Stimulated activated CD8-positive, alpha-beta memory T cell treated with anti-CD3 and anti-CD28 coated beads, Interleukin-15, amount 100 ng/mL, for 24 hours (primary cell): Measurements from ENCODE around the gene TPCN2.
"Not testable (repeated sequence)": the region's sequence is repeated elsewhere in the genome, so short reads cannot be mapped to it uniquely, and the experiment has no call there.

Source experiments
- DNase-seq: peaks from one replicate; pipeline ENCODE4 v3.0.0-alpha.2; 2020; ENCODE audit warnings: low read depth

TPCN2 gene

DNA sequence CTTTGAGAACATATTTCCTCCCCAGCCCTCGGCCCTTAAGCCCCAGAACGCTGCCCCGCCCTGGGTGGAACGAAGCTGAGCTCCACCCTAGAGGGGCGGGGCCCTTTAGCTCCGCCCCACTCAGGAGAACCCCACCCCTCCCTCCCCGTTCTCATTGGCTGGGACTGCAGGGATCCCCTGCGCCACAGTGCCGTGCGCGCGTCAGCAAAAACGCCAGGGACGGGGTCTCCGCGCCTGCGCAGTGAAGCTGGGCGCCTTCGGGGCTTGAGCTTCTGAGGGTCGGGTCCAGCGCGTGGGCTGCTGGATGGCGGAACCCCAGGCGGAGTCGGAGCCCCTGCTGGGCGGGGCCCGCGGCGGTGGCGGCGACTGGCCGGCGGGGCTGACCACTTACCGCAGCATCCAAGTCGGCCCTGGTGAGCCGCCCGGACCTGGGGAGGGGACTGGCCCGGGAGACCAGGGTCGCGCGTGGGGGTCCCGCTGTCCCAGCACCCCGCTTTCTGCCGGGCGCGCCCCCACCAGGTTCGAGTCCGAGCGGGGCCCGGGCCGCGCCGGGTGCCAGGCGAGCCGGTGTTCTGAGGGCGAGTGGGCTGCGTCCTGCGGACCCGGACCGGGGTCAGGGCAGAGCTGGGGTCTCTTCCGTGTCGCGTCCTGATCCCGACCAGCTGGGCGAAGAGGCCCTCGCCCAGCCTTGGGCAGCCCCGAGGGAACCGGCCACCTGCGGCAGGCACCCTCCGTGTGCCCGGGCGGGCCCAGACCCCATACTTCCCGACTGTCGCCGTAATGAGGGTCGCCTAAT lies at the start of gene TPCN2:
Gene TPCN2, plus strand, starts transcription at position 239 of the 796 bp plus-strand sequence. Its CDS starts 66 bp downstream, at position 305.
- peak; percentile 75 for DNase-seq

DNA sequence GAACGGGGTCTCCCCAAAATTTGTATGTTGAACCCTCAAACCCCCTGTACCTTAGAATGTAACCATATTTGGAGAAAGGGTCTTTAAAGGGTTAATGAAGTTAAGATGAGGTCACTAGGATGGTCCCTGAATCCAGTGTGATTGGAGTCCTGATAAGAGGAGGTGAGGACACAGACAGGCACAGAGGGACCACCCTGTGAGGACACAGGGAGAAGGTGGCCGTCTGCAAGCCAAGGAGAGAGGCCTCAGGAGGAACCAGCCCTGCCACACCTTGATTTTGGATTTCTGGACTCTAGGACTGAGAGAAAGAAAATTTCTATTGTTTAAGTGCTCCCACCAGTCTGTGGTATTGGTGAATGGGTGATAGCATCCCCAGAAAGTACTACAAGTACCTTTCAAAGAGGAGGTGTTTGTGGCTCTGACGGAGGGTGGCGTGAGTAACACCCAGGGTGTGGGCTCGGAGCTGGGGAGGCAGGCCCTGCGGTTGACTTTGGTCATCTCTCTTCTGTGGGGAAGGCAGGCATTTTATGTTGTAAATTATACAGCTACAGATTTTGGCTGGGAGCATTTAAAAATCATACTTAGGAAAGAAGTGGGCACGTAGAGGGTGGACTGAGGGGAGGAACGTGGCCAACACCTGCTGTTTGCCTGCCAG lies 49.5 kb upstream of the TPCN2 start:
- no peak for DNase-seq

DNA sequence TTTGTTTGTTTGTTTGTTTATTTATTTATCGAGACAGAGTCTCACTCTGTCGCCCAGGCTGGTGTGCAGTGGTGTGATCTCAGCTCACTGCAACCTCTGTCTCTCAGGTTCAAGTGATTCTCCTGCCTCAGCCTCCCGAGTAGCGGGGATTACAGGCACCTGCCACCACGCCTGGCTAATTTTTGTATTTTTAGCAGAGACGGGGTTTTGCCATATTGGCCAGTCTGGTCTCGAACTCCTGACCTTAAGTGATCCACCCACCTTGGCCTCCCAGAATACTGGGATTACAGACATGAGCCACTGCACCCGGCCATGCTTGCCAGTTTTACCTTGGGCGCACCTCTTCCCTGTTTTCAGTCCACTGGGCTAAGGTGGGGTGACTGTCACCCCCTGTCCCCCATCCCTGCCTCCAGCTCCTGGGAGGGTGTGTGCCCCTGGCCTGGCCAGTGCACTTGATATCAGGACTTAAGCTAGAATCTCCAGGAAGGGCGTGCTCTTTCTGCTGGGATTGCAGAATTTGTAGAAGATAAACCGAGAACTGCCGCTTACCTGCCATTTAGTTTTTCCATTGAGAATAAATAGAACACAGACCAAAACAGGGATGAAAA lies 48.9 kb upstream of the TPCN2 start:
- DNase-seq, result not testable (repeated sequence)

DNA sequence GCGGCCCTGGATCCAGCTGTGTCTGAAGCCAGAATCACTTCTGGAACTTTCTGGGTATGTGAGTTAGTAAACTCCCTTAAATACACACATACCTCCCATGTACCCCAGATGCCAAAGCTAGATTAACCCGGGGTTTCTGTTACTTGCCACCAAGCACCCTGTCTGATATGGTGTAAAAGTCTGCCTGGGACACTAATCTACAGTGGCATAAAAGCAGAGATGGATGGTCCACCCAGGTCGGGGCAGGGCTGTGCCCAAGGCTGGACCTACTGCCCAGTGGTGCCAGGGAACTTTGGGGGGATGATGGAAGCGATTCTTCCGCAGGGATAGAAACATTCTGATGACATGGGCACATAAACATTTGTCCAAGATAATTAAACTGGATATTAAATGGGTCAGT lies 48.3 kb upstream of the TPCN2 start:
- no peak for DNase-seq

DNA sequence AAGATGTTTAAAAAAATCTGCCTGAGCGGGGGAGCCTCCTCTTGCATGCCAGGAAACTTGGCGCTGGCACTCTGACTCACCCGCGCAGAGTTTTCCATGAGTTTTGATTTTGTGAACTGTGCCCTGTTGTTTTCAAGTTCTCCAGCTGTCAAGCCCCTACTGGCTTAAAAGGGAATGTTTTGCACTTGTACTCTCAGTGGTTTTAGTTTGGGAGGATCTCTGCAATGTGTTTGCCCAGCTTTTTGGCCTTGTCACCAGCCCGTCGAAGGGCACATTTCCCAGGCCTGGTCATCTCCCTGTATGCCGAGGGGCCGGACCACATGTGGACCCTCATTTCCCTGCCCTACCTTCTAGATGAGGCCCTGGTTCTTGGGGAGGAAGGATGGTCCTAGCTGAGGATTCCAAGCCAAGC lies 47.9 kb upstream of the TPCN2 start:
- DNase-seq, result no peak

DNA sequence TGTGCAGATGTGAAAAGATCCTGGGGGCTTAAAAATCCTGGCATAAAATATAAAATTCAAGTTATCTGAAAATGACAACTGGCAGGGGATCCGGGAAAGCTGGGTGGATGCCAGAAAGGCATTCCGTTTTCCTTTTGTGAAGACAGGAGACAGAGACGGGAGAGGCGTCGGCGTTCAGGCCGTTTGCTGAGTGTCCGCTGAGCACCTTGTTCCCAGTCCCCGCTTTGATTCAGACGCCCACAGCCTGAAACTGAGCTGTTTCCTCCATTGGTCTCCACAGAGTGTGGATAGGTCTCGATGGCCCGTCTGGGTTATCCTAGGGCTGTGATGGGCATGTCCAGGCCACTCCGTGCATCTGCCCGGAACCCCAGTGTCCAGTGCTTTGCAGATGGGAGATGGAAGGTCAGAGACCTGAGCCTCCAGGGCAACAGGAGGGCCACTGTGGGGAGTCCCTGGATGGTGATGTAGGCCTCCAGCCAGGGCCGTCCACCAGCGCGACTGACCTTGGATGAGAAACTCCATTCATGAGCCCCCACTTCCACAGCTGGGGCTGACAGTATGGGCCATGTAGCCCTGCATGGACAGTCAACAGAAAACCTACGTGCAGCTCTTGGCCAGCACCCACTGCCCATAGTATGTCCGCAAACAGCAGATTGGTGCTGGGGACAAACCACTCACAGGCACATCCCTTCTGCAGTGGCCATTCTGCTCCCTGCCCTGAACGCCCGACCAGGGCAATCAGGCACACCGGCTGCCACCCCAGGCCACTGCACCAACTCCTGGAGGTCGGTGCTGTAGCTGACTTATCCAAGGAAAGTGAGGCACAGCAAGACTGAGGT lies 47.3 kb upstream of the TPCN2 start:
- DNase-seq, result no peak

DNA sequence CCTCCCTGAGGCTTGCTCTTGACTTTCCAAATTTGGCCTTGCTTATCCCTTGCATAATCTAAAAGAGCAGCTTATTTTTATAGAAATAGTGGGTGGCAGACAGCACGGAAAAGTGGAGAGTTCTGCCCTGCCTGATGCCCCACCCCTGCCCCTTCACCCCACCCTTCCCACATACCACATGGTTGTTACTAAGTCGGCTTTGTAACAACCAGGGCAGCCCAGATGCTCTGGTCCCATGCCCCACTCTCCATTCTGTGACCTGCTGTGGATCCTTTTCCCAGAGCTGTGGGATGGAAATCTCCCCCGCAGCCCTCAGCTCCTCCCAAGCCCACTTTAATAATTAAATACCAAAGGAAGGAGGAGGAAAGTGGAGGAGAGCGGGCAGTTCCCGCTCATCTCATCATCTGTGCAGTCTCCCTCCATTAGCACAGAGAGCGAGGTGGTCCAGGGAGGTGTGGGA lies 46.6 kb upstream of the TPCN2 start:
- no peak for DNase-seq

DNA sequence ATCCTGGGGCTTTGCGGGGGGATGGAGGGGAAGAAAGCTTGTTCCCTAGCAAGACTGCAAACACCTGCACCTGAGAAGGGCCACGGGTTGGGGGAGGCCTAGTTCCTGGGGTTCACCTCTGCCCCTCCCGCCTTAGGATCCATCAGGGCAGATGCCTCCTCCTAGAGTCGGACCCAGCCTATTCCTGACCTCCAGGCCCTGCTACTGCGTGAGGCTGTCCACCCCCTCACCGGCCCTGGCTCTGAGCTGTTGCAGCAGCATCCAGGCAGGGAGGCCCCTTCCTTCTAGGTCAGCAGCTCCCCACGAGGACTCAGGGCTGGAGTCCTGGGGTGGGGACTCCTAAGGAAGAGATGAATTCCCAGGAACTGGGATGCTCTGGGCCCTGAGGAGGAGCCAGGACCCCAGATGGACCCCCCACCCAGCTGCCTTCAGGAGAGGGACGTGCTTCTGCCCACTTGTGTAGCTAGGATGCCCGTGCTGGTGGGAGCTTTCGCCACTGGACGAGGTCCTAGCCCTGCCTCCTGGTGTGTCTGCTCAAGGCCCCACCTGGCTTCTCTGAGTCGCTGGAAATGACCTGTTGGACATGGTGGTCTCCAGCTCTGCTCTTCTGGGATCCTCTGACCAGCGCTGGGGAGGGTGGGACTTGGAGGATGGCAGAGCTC lies 46.0 kb upstream of the TPCN2 start:
- DNase-seq, result no peak

DNA sequence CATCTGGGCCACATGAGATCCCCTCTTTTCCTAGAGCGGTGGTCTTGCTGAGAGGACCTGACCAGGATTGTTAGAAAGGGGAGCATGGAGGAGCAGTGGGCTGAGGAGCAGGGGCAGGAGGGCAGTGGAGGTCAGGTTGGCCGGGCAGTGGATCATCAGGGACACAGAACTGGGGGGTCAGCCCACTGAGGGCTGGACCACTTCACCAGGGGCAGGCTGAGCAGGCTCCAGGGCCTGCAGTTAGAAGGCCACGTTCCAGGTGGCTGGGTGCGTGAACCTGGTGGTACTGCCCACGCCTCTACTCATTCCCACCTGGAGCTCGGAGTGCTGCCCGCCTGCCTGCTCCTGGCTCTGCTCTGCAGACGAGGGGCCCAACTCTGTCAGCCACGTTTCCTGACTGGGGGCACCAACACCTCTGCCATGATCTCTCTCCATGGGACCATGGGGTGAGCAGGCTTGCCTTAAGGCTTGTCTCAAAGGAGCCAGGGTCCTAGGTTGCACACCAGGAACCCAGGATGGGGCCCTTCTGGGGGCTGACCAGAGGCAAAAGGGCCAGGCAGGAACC lies 45.3 kb upstream of the TPCN2 start:
- no peak for DNase-seq

DNA sequence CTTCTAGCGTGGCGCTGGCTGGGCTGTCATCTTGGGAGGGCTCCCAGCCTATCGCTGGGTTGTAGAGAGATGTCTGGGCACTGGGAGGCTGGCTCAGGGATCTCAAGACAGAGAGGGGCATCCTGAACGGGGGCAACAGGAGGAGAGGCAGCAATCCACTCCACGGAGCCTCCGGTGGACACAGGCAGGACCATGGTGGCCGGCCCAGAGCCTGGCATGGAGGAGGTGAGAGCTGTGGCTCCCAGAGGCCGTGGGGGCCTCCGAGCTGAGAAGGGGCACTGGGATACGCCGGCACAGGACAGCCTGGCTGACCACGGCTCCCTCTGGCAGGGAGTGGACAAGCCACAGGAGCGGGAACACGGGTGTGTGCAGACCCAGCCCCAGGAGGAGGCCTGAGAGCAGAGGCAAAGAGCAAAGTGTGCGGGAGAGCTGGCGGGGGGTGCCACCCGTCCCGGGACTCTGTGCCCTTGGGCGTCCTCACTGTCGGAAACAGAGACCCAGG lies 44.8 kb upstream of the TPCN2 start:
- DNase-seq, result no peak

DNA sequence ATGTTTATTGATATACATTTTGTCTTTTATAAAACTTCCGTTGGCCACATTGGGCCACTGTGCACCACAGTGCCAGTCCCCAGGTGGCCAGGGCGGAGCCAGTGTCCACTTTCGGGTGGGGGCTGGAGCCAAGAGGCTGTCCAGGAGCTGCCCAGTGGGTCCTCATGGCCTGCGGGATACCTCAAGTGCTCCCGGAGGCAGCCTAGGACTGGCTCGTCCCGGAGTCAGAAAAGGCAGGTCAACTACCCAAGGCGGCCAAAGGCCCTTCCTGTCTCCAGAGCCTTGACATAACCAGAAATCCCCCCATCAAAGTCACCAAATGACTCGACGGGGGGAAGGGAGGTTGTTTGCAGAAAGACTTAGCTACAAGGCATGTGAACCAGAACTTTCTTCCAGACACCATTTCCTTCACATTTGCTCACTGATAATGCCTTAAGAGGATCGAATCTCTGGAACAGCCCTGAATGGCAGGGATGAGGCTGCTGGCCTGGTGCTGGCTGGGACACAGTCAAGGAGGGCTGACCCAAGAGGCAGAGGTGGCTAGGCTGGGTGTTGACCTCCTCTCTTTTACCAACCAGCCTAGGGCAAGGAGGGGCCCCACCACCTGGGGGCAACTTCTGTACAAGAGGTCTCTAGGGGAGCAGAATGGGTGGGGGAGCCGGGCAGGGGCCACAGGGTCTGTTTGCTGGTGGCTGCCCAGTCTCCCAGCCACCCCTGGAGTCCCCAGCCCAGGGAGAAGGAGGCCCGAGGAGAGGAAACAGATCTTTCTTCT lies 44.1 kb upstream of the TPCN2 start:
- DNase-seq, result no peak

DNA sequence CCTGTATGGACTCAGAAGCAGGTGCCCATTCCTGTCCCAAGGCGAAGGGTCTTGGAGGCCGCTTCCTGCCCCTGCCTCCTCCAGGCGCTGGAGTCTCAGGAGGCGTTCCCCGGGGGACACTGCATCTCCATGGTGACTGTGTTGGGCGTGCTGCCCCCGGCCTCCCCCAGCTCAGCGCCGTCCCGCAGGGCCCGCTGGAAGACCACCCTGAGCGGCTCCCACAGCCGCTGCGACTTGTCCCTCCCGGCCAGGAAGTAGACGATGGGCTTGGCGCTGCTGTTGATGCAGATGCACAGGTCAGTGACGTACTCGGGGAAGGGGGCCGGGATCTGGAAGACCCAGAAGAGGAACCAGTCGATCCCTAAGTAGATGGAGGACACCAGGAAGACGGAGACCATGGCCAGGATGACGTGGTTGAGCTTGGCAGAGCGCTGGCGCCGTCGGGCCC lies 43.5 kb upstream of the TPCN2 start:
- DNase-seq, result no peak

DNA sequence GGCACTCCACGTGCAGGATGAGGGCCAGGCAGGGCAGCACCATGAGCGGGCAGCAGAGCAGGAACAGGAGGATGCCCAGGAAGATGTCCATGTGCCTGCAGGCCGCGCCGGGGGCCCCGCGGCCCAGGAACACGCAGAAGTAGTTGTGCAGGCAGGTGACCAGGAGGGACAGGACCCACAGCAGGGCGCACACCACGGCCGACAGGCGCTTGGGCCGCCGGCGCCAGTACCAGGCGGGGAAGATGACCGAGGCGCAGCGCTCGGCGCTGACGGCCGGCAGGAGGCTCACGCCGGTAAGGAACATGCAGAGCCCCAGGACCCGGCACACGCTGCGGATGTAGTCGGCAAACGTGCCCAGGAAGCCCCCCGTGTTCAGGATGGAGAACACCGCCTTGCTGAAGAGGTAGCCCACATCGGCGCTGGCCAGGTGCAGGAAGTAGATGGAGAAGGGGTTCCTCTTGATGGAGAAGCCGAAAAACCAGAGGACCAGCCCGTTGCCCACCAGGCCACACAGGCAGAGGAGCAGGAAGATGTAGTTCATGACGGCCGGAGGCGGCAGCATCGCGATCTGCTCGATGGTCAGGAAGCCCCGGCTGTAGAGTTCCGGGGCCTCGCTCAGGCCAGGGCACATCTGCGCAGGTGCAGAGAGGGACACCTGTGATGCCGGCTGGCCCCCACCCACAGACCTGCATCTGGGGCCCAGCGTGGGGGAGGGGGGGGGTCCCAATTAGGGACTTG lies 42.9 kb upstream of the TPCN2 start:
- DNase-seq, result no peak

DNA sequence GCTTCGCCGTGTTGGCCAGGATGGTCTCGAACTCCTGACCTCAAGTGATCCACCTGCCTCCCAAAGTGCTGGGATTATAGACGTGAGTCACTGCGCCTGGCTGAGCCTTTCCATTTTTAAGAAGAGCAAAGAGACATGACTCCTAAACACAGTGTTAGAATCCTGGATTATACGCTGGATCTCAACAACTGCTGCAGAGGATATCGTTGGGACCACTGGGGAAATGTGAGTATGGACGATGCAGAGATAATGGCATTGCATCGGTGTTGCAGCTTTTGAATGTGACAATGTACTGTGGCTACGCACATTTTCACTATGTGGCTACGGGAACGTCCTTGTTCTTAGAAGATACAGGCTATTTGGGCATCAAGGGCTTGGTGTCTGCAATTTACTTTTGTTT lies 41.9 kb upstream of the TPCN2 start:
- DNase-seq, result no peak

DNA sequence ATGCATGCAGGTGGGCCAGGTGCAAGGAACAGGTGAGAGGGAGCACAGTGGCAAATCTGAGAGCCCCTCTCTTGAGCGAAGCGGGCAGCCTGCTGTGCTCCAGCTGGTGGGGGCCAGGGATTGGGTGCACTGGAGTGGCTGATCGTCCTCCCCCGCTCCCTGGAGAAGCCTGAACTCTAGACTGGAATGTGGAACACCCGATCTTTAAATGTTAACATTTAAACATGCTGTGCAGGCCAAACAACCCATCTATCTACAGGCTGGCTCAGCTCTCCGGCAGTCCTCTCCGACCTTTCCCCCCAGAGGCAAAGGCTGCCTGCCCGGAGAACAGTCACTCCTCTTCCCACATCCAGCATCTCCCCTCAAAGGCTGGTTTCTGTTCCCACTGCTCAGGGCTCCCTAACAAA lies 40.8 kb upstream of the TPCN2 start:
- DNase-seq, result no peak

DNA sequence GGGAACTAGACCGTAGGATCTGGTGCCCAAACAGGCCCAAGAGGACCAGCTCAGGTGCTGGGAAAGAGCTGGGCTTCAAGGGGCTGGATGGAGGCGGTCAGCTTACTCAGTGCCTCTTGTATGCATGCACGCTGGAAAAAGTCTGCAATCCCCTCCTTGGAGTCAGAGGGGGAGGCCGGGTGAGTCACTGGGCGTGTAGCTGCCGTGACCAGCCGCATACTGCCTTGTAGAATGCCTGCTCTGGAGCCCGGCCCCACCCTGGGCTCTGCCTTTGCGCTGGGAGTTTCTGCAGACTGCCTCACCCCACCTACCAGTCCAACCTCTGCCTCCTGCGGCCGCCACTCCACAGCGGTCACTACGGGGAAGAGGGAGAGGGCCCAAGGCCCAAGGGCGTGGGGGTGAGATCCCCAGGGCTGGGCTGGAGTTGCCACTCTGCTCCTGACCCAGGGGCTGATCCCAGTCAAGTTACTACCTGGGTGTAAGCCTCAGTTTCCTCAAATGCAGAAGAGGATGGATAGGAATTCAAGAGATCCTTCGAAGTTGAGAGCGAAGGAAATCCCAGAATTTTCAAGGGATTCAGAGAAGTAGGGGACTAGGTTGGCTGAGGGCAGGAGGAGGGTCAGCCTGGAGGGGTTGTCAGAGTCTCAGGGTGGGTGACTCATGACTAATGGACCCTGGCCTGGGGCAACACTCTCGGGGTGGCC lies 39.8 kb upstream of the TPCN2 start:
- no peak for DNase-seq

DNA sequence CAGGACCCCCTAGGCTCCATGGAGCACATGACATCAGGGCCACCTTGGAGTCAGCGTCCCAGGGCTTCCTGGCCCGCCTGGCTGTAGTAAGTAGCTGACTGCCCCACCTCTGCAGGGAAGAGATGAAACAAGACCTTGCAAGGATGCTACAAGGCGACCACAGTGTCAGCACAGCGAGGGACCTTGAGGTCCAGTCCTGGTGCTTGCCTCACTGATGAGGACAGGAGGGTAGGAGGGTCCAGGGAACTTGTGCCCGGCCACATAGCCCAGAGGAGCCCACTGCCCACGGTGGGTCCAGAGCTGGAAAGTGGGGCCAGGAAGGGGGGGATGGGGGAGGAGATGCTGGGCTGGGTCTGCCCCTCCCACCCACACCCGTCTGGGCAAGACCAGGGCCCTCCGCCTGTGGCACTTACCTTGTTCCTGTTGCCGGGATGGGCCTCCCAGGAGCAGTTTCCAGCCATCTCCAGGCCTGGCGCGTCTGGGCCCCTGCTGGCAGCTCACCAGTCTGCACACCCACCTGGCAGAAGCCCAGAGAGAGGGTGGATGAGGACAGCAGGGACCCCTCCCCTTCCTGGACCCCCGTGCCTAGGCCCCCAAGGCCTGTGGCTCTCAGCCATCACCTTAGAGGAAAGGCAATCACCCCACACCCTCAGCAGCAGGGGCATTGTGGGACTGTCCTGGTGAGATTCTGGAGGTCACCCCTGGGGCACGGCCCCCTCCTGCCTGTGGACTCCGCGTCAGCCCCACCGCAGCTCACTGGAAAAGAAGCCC lies 39.1 kb upstream of the TPCN2 start:
- no peak for DNase-seq

DNA sequence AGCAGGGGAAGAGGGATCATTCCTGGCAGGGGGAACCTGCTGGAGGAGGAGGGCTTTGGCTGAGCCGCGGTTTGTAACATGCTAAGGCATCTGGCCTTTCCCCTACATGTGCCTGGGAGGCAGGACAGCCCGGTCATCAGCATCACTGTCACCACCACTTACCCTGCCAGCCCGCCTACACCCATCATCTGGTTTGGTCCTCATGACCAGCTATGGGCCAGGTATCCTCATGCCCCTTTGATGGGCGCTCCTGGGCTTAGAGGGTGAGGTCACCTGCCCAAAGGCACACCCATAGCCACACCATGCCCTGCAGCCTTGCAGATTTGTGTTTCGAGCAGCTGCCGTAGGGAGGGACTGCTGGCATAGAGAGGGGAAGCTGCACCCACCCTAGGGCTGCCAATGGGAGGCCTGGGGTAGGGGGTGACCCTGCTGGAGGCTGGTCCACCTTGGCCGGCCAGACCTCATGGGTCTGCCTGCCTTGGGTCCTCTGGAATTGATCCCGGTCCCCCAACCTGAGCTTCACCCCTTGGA lies 38.3 kb upstream of the TPCN2 start:
- no peak for DNase-seq
